ENCODE measurements around the gene RAB5IF.

DNA sequence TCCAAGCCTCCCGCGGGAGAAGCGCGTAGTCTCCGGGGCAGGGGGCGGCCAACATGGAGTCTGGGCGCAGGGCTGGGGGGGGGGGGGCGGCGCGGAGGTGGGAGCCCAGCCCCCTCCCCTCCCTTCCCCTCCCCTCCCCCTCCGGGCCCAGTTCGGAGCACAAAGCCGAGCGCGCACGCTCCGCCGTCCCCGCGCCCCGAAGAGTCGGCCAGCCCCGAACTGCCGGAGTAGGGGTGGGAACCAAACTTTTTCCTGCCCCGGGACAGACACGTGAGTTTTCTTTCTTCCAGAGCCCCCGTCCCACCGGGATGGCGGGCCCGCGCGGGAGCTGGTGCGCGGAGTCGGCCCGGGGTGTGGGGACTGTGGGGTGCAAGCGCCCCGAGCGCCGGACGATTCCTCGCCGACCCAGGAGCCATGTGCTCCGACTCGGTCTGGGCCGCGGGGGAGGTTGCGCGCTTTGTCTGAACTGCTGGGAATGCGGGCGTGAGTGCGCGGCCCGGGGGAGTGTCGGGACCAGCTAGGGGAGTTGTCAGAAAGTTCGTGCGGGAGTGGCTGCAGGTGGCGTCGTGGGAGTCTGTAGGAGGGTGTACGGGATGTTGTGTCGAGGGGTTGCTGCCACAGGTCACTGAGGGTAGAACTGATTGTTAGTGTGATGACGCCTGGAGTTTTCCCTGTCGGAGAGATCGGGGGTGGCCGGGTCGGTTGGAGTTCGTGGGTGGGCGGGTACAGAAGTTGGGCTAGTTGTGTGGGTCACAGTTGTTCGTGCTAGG is 31.0 kb upstream of the RAB5IF start:
- TF ChIP-seq, protein P1, sequence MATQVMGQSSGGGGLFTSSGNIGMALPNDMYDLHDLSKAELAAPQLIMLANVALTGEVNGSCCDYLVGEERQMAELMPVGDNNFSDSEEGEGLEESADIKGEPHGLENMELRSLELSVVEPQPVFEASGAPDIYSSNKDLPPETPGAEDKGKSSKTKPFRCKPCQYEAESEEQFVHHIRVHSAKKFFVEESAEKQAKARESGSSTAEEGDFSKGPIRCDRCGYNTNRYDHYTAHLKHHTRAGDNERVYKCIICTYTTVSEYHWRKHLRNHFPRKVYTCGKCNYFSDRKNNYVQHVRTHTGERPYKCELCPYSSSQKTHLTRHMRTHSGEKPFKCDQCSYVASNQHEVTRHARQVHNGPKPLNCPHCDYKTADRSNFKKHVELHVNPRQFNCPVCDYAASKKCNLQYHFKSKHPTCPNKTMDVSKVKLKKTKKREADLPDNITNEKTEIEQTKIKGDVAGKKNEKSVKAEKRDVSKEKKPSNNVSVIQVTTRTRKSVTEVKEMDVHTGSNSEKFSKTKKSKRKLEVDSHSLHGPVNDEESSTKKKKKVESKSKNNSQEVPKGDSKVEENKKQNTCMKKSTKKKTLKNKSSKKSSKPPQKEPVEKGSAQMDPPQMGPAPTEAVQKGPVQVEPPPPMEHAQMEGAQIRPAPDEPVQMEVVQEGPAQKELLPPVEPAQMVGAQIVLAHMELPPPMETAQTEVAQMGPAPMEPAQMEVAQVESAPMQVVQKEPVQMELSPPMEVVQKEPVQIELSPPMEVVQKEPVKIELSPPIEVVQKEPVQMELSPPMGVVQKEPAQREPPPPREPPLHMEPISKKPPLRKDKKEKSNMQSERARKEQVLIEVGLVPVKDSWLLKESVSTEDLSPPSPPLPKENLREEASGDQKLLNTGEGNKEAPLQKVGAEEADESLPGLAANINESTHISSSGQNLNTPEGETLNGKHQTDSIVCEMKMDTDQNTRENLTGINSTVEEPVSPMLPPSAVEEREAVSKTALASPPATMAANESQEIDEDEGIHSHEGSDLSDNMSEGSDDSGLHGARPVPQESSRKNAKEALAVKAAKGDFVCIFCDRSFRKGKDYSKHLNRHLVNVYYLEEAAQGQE (IDR thresholded peaks at IDR 0.05; ENCODE audit: insufficient read depth in 1 of 2, low read depth in 2 of 2, low read length in 1 of 2): no peak
- TF ChIP-seq, protein P2, sequence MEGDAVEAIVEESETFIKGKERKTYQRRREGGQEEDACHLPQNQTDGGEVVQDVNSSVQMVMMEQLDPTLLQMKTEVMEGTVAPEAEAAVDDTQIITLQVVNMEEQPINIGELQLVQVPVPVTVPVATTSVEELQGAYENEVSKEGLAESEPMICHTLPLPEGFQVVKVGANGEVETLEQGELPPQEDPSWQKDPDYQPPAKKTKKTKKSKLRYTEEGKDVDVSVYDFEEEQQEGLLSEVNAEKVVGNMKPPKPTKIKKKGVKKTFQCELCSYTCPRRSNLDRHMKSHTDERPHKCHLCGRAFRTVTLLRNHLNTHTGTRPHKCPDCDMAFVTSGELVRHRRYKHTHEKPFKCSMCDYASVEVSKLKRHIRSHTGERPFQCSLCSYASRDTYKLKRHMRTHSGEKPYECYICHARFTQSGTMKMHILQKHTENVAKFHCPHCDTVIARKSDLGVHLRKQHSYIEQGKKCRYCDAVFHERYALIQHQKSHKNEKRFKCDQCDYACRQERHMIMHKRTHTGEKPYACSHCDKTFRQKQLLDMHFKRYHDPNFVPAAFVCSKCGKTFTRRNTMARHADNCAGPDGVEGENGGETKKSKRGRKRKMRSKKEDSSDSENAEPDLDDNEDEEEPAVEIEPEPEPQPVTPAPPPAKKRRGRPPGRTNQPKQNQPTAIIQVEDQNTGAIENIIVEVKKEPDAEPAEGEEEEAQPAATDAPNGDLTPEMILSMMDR (IDR thresholded peaks at IDR 0.05): no peak
- no peak for TF ChIP-seq POLR2AphosphoS5 (IDR thresholded peaks at IDR 0.05; ENCODE audit: low read depth, low read length)
- TF ChIP-seq TCF7L2 (IDR thresholded peaks at IDR 0.05; ENCODE audit: low read depth, low read length): no peak
- no peak for TF ChIP-seq SIN3A (IDR thresholded peaks at IDR 0.05; ENCODE audit: borderline replicate concordance, insufficient read depth, low read depth, low read length)

All from Panc1 (cell line).